ENCODE results near the gene CRY2.

DNA sequence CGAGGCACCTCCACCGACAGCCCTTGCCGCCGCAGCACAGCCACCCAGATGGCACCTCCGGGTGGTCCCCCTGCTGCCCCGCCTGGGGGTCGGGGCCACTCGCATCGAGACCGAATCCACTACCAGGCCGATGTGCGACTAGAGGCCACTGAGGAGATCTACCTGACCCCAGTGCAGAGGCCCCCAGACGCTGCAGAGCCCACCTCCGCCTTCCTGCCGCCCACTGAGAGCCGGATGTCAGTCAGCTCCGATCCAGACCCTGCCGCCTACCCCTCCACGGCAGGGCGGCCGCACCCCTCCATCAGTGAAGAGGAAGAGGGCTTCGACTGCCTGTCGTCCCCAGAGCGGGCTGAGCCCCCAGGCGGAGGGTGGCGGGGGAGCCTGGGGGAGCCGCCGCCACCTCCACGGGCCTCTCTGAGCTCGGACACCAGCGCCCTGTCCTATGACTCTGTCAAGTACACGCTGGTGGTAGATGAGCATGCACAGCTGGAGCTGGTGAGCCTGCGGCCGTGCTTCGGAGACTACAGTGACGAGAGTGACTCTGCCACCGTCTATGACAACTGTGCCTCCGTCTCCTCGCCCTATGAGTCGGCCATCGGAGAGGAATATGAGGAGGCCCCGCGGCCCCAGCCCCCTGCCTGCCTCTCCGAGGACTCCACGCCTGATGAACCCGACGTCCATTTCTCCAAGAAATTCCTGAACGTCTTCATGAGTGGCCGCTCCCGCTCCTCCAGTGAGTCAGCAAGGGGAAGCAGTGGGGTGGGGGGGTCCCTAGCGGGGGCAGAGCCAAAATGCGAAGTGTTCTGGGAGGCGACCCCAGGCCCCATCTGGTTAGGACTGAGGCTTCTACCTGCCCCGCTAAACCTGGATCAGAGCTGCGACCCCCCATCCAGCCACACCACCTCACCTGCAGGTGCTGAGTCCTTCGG, 55.4 kb downstream of the CRY2 start:
- no peak for TF ChIP-seq POLR2A (IDR thresholded peaks at IDR 0.05; ENCODE audit: low read depth, low read length)
- TF ChIP-seq, protein P1, sequence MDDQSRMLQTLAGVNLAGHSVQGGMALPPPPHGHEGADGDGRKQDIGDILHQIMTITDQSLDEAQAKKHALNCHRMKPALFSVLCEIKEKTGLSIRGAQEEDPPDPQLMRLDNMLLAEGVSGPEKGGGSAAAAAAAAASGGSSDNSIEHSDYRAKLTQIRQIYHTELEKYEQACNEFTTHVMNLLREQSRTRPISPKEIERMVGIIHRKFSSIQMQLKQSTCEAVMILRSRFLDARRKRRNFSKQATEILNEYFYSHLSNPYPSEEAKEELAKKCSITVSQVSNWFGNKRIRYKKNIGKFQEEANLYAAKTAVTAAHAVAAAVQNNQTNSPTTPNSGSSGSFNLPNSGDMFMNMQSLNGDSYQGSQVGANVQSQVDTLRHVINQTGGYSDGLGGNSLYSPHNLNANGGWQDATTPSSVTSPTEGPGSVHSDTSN (IDR thresholded peaks at IDR 0.05; ENCODE audit: insufficient replicate concordance, low read depth, low read length) = no peak

Data from GM12878 (cell line).